GM12878 (cell line): ENCODE measurements around the gene STAC2. TPM values are rescaled to one million over a fixed set of nuclear protein-coding genes. Genes with fewer than 3 reads are reported as not detected.

Experiments
- ATAC-seq: fragments of 200-7000 bp; cut with Tn5 transposase; 3 replicates; pipeline ENCODE4 v1.9.1; 2020; ENCODE audit warnings: mild to moderate bottlenecking, moderate library complexity
- BruUV-seq: library from RNA; stranded (reverse); fragments of 400-500 nt; replicated peaks from 2 replicates; lab custom pipeline; 2021; lab: Mats Ljungman, UMichigan
- CTCF ChIA-PET: fragments of 300-600 bp; sonication (Branson Sonifier 250); formaldehyde crosslinking; extraction: SDS; loops from one replicate; lab custom pipeline; 2021; ENCODE audit warnings: inconsistent platforms; lab: Yijun Ruan, JAX
- POLR2A ChIA-PET: fragments of 350-600 bp; formaldehyde crosslinking; extraction: SDS; loops from one replicate; lab custom pipeline; 2021; ENCODE audit warnings: inconsistent platforms; lab: Charles Lee
- RAD21 ChIA-PET: fragments of 300-600 bp; sonication (Branson Sonifier 250); formaldehyde crosslinking; loops from one replicate; lab custom pipeline; 2023; ENCODE audit warnings: antibody characterized with exemption; ENCODE audit not compliant: unreplicated experiment; lab: Charles Lee
- SMC1A ChIA-PET: fragments of 300-600 bp; sonication (Branson Sonifier 250); formaldehyde crosslinking; loops from one replicate; lab custom pipeline; 2023; ENCODE audit not compliant: unreplicated experiment, uncharacterized antibody; lab: Charles Lee
- DNase-seq: peaks from one replicate; pipeline ENCODE4 v3.0.0-alpha.2; 2011; ENCODE audit warnings: low read depth, low spot score
- FAIRE-seq: peaks from 3 replicates; lab custom pipeline; 2011; peaks lifted over from hg19 to GRCh38; lab: Jason Lieb, UNC
- H2AFZ ChIP-seq: 2 replicates; pipeline ENCODE4 v1.6.0; 2011; ENCODE audit warnings: low read depth, low read length, control low read depth; ENCODE audit not compliant: control insufficient read depth
- H3K27ac ChIP-seq: 2 replicates; pipeline ENCODE4 v1.5.1; 2011; ENCODE audit warnings: control low read depth; ENCODE audit not compliant: control insufficient read depth, insufficient read depth
- H3K27me3 ChIP-seq, 2 experiments: replicated peaks in 1 of 2; 2 replicates each; pipeline versions ENCODE4 v1.6.0 to v1.6.1; 2011; ENCODE audit warnings: low read length in 1 of 2; ENCODE audit not compliant: control insufficient read depth in 2 of 2, insufficient read depth in 2 of 2
- H3K36me3 ChIP-seq, 2 experiments: 2 replicates each; pipeline ENCODE4 v1.5.1; 2011; ENCODE audit warnings: low read length in 1 of 2; ENCODE audit not compliant: control insufficient read depth in 2 of 2, insufficient read depth in 2 of 2
- H3K4me1 ChIP-seq: 2 replicates; pipeline ENCODE4 v1.6.1; 2011; ENCODE audit warnings: mild to moderate bottlenecking, low read length, moderate library complexity, mixed read lengths; ENCODE audit not compliant: control insufficient read depth, insufficient read depth
- H3K4me2 ChIP-seq: 2 replicates; pipeline ENCODE4 v1.6.0; 2011; ENCODE audit warnings: control low read depth; ENCODE audit not compliant: control insufficient read depth, insufficient read depth
- H3K4me3 ChIP-seq: fragments of 200-600 bp; sonication (generic); 2 replicates; pipeline ENCODE4 v1.5.1; 2016
- H3K79me2 ChIP-seq: 2 replicates; pipeline ENCODE4 v1.6.0; 2011; ENCODE audit warnings: low read length; ENCODE audit not compliant: control insufficient read depth, insufficient read depth
- H3K9ac ChIP-seq: 2 replicates; pipeline ENCODE4 v1.8.0; 2011; ENCODE audit warnings: low read length, control low read depth, mixed read lengths; ENCODE audit not compliant: control insufficient read depth, insufficient read depth
- H3K9me3 ChIP-seq: replicated peaks from 3 replicates; pipeline ENCODE4 v1.5.1; 2011; ENCODE audit warnings: mild to moderate bottlenecking, low read length; ENCODE audit not compliant: control insufficient read depth, insufficient read depth
- H4K20me1 ChIP-seq: 2 replicates; pipeline ENCODE4 v1.6.0; 2011; ENCODE audit not compliant: control insufficient read depth, insufficient read depth
- BHLHE40 ChIP-seq, 2 experiments: fragments of 450-650 bp in 1 of 2; IDR thresholded peaks; 2 replicates each; pipeline ENCODE4 v1.6.1; 2011 to 2017; ENCODE audit warnings: low read depth in 2 of 2, borderline replicate concordance in 1 of 2, improper control_type of control experiment in 1 of 2, low read length in 1 of 2, mild to moderate bottlenecking in 1 of 2
- CBX5 ChIP-seq: sonication (generic); IDR thresholded peaks from 2 replicates; pipeline ENCODE4 v1.6.1; 2016; ENCODE audit warnings: low read depth, moderate library complexity, mild to moderate bottlenecking, inconsistent platforms
- CEBPB ChIP-seq, 2 experiments: fragments of 150-350 bp in 1 of 2; IDR thresholded peaks; 2 replicates each; pipeline ENCODE4 v1.6.1; 2012 to 2014; ENCODE audit warnings: low read depth in 2 of 2, low read length in 2 of 2, borderline replicate concordance in 1 of 2, inconsistent platforms in 1 of 2
- KDM1A ChIP-seq: fragments of 200-600 bp; sonication (generic); IDR thresholded peaks from 2 replicates; pipeline ENCODE4 v1.6.1; 2016; ENCODE audit warnings: borderline replicate concordance
- NFIC ChIP-seq: IDR thresholded peaks from 2 replicates; pipeline ENCODE4 v1.6.1; 2012; ENCODE audit warnings: low read depth, mild to moderate bottlenecking, inconsistent platforms, low read length, moderate library complexity
- PML ChIP-seq: IDR thresholded peaks from 2 replicates; pipeline ENCODE4 v1.6.1; 2012; ENCODE audit warnings: low read length, inconsistent platforms
- POLR2AphosphoS5 ChIP-seq: IDR thresholded peaks from 2 replicates; pipeline ENCODE4 v1.6.1; 2011; ENCODE audit warnings: mild to moderate bottlenecking, low read length, inconsistent platforms
- RFX5 ChIP-seq: IDR thresholded peaks from 2 replicates; pipeline ENCODE4 v1.6.1; 2011; ENCODE audit warnings: low read depth, low read length, improper control_type of control experiment
- SMC3 ChIP-seq: IDR thresholded peaks from 2 replicates; pipeline ENCODE4 v1.6.1; 2011; ENCODE audit warnings: low read length, improper control_type of control experiment, borderline replicate concordance
- SPI1 ChIP-seq: IDR thresholded peaks from 2 replicates; pipeline ENCODE4 v1.6.1; 2011; ENCODE audit warnings: low read depth, mild to moderate bottlenecking, low read length, moderate library complexity, borderline replicate concordance; ENCODE audit not compliant: insufficient read depth
- SRF ChIP-seq, 2 experiments: IDR thresholded peaks; 2 replicates each; pipeline ENCODE4 v1.6.1; 2011; ENCODE audit warnings: low read depth in 2 of 2, low read length in 2 of 2, mild to moderate bottlenecking in 1 of 2, moderate library complexity in 1 of 2
- ZNF217 ChIP-seq: fragments of 450-650 bp; IDR thresholded peaks from 2 replicates; pipeline ENCODE4 v1.6.1; 2017; ENCODE audit warnings: antibody characterized with exemption, mild to moderate bottlenecking
- ZNF592 ChIP-seq: fragments of 450-650 bp; IDR thresholded peaks from 2 replicates; pipeline ENCODE4 v1.6.1; 2017; ENCODE audit warnings: mild to moderate bottlenecking, moderate library complexity
- WGBS: methylation state at CpG from one replicate; pipeline ENCODE4 v1.1.6; 2016; ENCODE audit warnings: low lambda C conversion rate; ENCODE audit not compliant: insufficient replicate concordance, insufficient coverage; ENCODE audit errors: missing lambda C conversion rate; 5-methylcytosine and 5-hydroxymethylcytosine counted together
- in situ Hi-C: fragments of 300-500 bp; cut with MboI; formaldehyde crosslinking; loops from 9 replicates; pipeline ENCODE4 v1.14.3; 2018; ENCODE audit warnings: mixed read lengths
- intact Hi-C: fragments of 100-400 bp; cut with micrococcal nuclease; formaldehyde crosslinking; loops from one replicate; pipeline ENCODE4 v1.14.2; 2022; ENCODE audit not compliant: unreplicated experiment
- polyA plus RNA-seq, 11 experiments: library from polyadenylated mRNA; depleted of rRNA in 4 of 11; unstranded in 6 of 11; stranded (reverse) in 5 of 11; fragments of >200 nt; fragmentation: Nextera tagmentation in 4 of 11; fragmentation: Illumina TruSeq in 1 of 11; extraction: Ambion mirVana in 4 of 11; extraction: Trizol in 1 of 11; gene quantifications; 1 replicate in 1 of 11; 2 replicates in 10 of 11; pipeline versions ENCODE4 v1.2.1 to v1.2.3, GENCODE V29; 2011 to 2016; ENCODE audit warnings: inconsistent platforms in 2 of 11, missing spikeins in 2 of 11, low read depth in 1 of 11
- total RNA-seq, 4 experiments: library from RNA; depleted of rRNA in 3 of 4; stranded (reverse); fragments of >200 nt in 3 of 4; fragmentation: Illumina TruSeq in 1 of 4; extraction: Trizol in 1 of 4; gene quantifications; 2 replicates each; pipeline versions ENCODE4 v1.2.1 to v1.2.3, GENCODE V29; 2013 to 2021
- TF ChIP-seq, protein P1 (sequence below): fragments of 450-650 bp; formaldehyde crosslinking; IDR thresholded peaks from 2 replicates; pipeline ENCODE4 v1.4.0; 2022; ENCODE audit warnings: mild to moderate bottlenecking, moderate library complexity

Gene STAC2
- total and polyA plus RNA-seq, 10 of the 15 experiments (the other 5 are each of a cell fraction or from before 2014, with no cell fraction given) = 0.04 TPM; not detected in 9

- no peak overlapping the region for H3K27ac ChIP-seq
- no peak overlapping the region for H3K9ac ChIP-seq
- ChIA-PET POLR2A (interaction anchor here (0.5 to 2.0 kb wide), 3 partner anchors 13 to 42 kb away, joined by 3 to 9 read pairs (median 3); no protein-coding TSS in a partner anchor), CTCF (interaction anchor here (0.7 to 5.3 kb wide), 8 partner anchors 8 to 50 kb away, joined by 3 to 21 read pairs (median 8); partner anchors contain the start of gene ARL5C), RAD21 (no interaction called here), SMC1A (interaction anchor here (0.9 kb wide), 1 partner anchor 30 kb away, joined by 3 read pairs; no protein-coding TSS in a partner anchor)
- FAIRE-seq (no peak), ATAC-seq (no peak), DNase-seq (no peak)
- in situ Hi-C loops = no loop called here
- peaks cover 0 to 6% of the 10 kb centered on the region in 2 experiments; a peak in 2 of 4 replicates for H3K36me3 ChIP-seq
- H2AFZ ChIP-seq = no peak overlapping the region
- no TSS peak for BruUV-seq
- TF ChIP-seq CBX5 (no peak), ZNF217 (no peak), SRF (IDR thresholded peaks at IDR 0.05; ENCODE audit: low read depth in 2 of 2, low read length in 2 of 2) (no peak), PML (no peak), SPI1 (no peak), ZNF592 (no peak), KDM1A (no peak), SMC3 (no peak), POLR2AphosphoS5 (no peak), BHLHE40 (IDR thresholded peaks at IDR 0.05; ENCODE audit: borderline replicate concordance in 1 of 2, low read depth in 2 of 2, low read length in 1 of 2) (no peak), RFX5 (no peak), NFIC (no peak), CEBPB (IDR thresholded peaks at IDR 0.05; ENCODE audit: borderline replicate concordance in 1 of 2, low read depth in 2 of 2, low read length in 2 of 2) (no peak)
- TF ChIP-seq, protein P1, sequence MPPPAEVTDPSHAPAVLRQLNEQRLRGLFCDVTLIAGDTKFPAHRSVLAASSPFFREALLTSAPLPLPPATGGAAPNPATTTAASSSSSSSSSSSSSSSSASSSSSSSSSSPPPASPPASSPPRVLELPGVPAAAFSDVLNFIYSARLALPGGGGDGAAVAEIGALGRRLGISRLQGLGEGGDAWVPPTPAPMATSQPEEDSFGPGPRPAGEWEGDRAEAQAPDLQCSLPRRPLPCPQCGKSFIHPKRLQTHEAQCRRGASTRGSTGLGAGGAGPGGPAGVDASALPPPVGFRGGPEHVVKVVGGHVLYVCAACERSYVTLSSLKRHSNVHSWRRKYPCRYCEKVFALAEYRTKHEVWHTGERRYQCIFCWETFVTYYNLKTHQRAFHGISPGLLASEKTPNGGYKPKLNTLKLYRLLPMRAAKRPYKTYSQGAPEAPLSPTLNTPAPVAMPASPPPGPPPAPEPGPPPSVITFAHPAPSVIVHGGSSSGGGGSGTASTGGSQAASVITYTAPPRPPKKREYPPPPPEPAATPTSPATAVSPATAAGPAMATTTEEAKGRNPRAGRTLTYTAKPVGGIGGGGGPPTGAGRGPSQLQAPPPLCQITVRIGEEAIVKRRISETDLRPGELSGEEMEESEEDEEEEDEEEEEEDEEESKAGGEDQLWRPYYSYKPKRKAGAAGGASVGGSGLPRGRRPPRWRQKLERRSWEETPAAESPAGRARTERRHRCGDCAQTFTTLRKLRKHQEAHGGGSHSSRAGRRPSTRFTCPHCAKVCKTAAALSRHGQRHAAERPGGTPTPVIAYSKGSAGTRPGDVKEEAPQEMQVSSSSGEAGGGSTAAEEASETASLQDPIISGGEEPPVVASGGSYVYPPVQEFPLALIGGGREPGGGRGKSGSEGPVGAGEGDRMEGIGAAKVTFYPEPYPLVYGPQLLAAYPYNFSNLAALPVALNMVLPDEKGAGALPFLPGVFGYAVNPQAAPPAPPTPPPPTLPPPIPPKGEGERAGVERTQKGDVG (CRISPR knock-in tag) = no peak
- H3K9me3 ChIP-seq = no peaks in the 10 kb centered on the region
- peaks cover 9% of the 10 kb centered on the region for H3K79me2 ChIP-seq
- peaks cover 14% of the 10 kb centered on the region for H3K4me1 ChIP-seq
- WGBS = 90% methylated on average over 18 of the region's 20 CpGs
- intact Hi-C loops = no loop called here
- 0 out of 2 replicates have a peak overlapping the region, but pooled peaks have one; percentile 3 for H3K4me2 ChIP-seq
- no peaks in the 10 kb centered on the region for H4K20me1 ChIP-seq
- no peaks in the 10 kb centered on the region for H3K27me3 ChIP-seq
- H3K4me3 ChIP-seq = no peak overlapping the region
These were observed 31.4 kb downstream of the STAC2 start for GRCh38 chr17:39194089-39194984.
